IMR-90 (cell line): ENCODE measurements around the gene CCDC184. TPM values are rescaled to one million over a fixed set of nuclear protein-coding genes. Genes with fewer than 3 reads are reported as not detected.
A peak's percentile ranks its signal among the peaks of the same experiment; 100 is the strongest.

ENCODE experiments used
- ATAC-seq: fragments of 200-7000 bp; cut with Tn5 transposase; 2 replicates; pipeline ENCODE4 v1.9.1; 2020; ENCODE audit warnings: low read depth, mild to moderate bottlenecking, moderate library complexity
- Bru-seq: library from RNA; stranded (reverse); fragments of 400-500 nt; gene quantifications from one replicate; lab custom pipeline; 2021; lab: Mats Ljungman, UMichigan
- BruChase-seq, 2 experiments: library from RNA; stranded (reverse); fragments of 400-500 nt; gene quantifications; one replicate each; lab custom pipeline; 2021; lab: Mats Ljungman, UMichigan
- BruUV-seq: library from RNA; stranded (reverse); fragments of 400-500 nt; replicated peaks from 2 replicates; lab custom pipeline; 2021; lab: Mats Ljungman, UMichigan
- CTCF ChIA-PET: fragments of 300-600 bp; formaldehyde crosslinking; extraction: SDS; loops from one replicate; lab custom pipeline; 2021; ENCODE audit warnings: antibody characterized with exemption; lab: Yijun Ruan, JAX
- POLR2A ChIA-PET: fragments of 300-600 bp; sonication (Branson Sonifier 250); formaldehyde crosslinking; loops from one replicate; lab custom pipeline; 2022; ENCODE audit warnings: antibody characterized with exemption; ENCODE audit not compliant: unreplicated experiment; lab: Charles Lee
- DNase-seq: peaks from one replicate; pipeline ENCODE4 v3.0.0; 2013
- H2AFZ ChIP-seq: replicated peaks from 2 replicates; pipeline ENCODE3; 2013; ENCODE audit warnings: low read length, mild to moderate bottlenecking; ENCODE audit not compliant: poor library complexity
- H2AK5ac ChIP-seq: 2 replicates; pipeline ENCODE4 v1.6.1; 2013; ENCODE audit warnings: low read depth, low read length, inconsistent platforms
- H2AK9ac ChIP-seq: replicated peaks from 2 replicates; pipeline ENCODE3; 2013; ENCODE audit warnings: mild to moderate bottlenecking, low read depth, low read length, moderate library complexity; ENCODE audit not compliant: poor library complexity
- H2BK120ac ChIP-seq: 2 replicates; pipeline ENCODE4 v1.6.1; 2013; ENCODE audit warnings: low read depth, low read length, inconsistent platforms
- H2BK15ac ChIP-seq: 3 replicates; pipeline ENCODE4 v1.6.1; 2013; ENCODE audit warnings: low read depth, low read length, inconsistent platforms
- H2BK20ac ChIP-seq: 2 replicates; pipeline ENCODE4 v1.6.1; 2013; ENCODE audit warnings: low read depth, mild to moderate bottlenecking, inconsistent platforms, low read length, moderate library complexity
- H2BK5ac ChIP-seq: 2 replicates; pipeline ENCODE4 v1.6.1; 2013; ENCODE audit warnings: mild to moderate bottlenecking, low read depth, low read length, inconsistent platforms; ENCODE audit not compliant: poor library complexity, severe bottlenecking
- H3K14ac ChIP-seq: replicated peaks from 2 replicates; pipeline ENCODE4 v1.6.1; 2013; ENCODE audit warnings: low read depth, low read length, inconsistent platforms
- H3K18ac ChIP-seq: 2 replicates; pipeline ENCODE4 v1.6.1; 2013; ENCODE audit warnings: low read depth, low read length, control low read depth
- H3K23ac ChIP-seq: 2 replicates; pipeline ENCODE4 v1.6.1; 2013; ENCODE audit warnings: low read depth, low read length, inconsistent platforms
- H3K27ac ChIP-seq: 2 replicates; pipeline ENCODE4 v1.5.1; 2013; ENCODE audit warnings: mild to moderate bottlenecking, control low read depth, low read length; ENCODE audit not compliant: insufficient read depth
- H3K27me3 ChIP-seq: 2 replicates; pipeline ENCODE4 v1.6.1; 2013; ENCODE audit warnings: low read length; ENCODE audit not compliant: control insufficient read depth, insufficient read depth
- H3K36me3 ChIP-seq: 2 replicates; pipeline ENCODE4 v1.6.1; 2013; ENCODE audit warnings: low read length, mixed read lengths; ENCODE audit not compliant: control insufficient read depth, insufficient read depth
- H3K4ac ChIP-seq: 2 replicates; pipeline ENCODE4 v1.6.1; 2013; ENCODE audit warnings: low read depth, low read length, inconsistent platforms
- H3K4me1 ChIP-seq: 2 replicates; pipeline ENCODE4 v1.6.1; 2013; ENCODE audit warnings: low read length, mixed read lengths; ENCODE audit not compliant: control insufficient read depth, insufficient read depth
- H3K4me2 ChIP-seq: 2 replicates; pipeline ENCODE4 v1.6.1; 2013; ENCODE audit warnings: low read depth, mild to moderate bottlenecking, control low read depth, low read length, moderate library complexity
- H3K4me3 ChIP-seq: 2 replicates; pipeline ENCODE4 v1.5.1; 2013; ENCODE audit warnings: low read depth, mild to moderate bottlenecking, control low read depth, low read length, moderate library complexity; ENCODE audit not compliant: insufficient read depth
- H3K56ac ChIP-seq: 2 replicates; pipeline ENCODE4 v1.6.1; 2013; ENCODE audit warnings: low read length, inconsistent platforms; ENCODE audit not compliant: insufficient read depth; ENCODE audit errors: extremely low read depth
- H3K79me1 ChIP-seq, 2 experiments: 2 replicates each; pipeline ENCODE4 v1.6.1; 2013; ENCODE audit warnings: low read length in 2 of 2, inconsistent platforms in 1 of 2, low read depth in 1 of 2
- H3K9ac ChIP-seq: 2 replicates; pipeline ENCODE4 v1.6.1; 2013; ENCODE audit warnings: low read depth, low read length, control low read depth
- H3K9me1 ChIP-seq: 2 replicates; pipeline ENCODE4 v1.6.1; 2013; ENCODE audit warnings: low read length, inconsistent platforms; ENCODE audit not compliant: insufficient read depth
- H3K9me3 ChIP-seq: 2 replicates; pipeline ENCODE4 v1.6.1; 2013; ENCODE audit warnings: low read length; ENCODE audit not compliant: control insufficient read depth, insufficient read depth
- H4K20me1 ChIP-seq: 2 replicates; pipeline ENCODE4 v1.6.1; 2013; ENCODE audit warnings: low read length, inconsistent platforms; ENCODE audit not compliant: insufficient read depth
- H4K5ac ChIP-seq: 2 replicates; pipeline ENCODE4 v1.6.1; 2013; ENCODE audit warnings: mild to moderate bottlenecking, low read depth, low read length, control low read depth
- H4K8ac ChIP-seq, 2 experiments: 2 replicates each; pipeline ENCODE4 v1.6.1; 2013; ENCODE audit warnings: low read depth in 2 of 2, low read length in 2 of 2, control low read depth in 1 of 2, inconsistent platforms in 1 of 2
- H4K91ac ChIP-seq: 2 replicates; pipeline ENCODE4 v1.6.1; 2013; ENCODE audit warnings: low read depth, low read length, inconsistent platforms; ENCODE audit not compliant: insufficient read depth
- CTCF ChIP-seq: conservative IDR thresholded peaks from 2 replicates; pipeline ENCODE4 v1.5.1; 2012; ENCODE audit warnings: mild to moderate bottlenecking, low read depth, low read length, improper control_type of control experiment
- MAZ ChIP-seq: IDR thresholded peaks from 2 replicates; pipeline ENCODE4 v1.6.1; 2012; ENCODE audit warnings: low read depth, mild to moderate bottlenecking, low read length, improper control_type of control experiment, moderate library complexity, borderline replicate concordance
- POLR2A ChIP-seq: IDR thresholded peaks from 2 replicates; pipeline ENCODE4 v1.6.1; 2012; ENCODE audit warnings: mild to moderate bottlenecking, low read depth, low read length
- WGBS, 2 experiments: methylation state at CpG; one replicate each; pipeline versions ENCODE4 v1.1.5 to v1.1.7; 2013; ENCODE audit warnings: missing lambda C conversion rate in 2 of 2; ENCODE audit not compliant: insufficient read length in 1 of 2; ENCODE audit errors: extremely low coverage in 2 of 2; 5-methylcytosine and 5-hydroxymethylcytosine counted together
- dilution Hi-C: fragments of 300-500 bp; cut with HindIII; formaldehyde crosslinking; loops from one replicate; pipeline ENCODE4 v1.14.3; 2018; ENCODE audit warnings: low sequenced_read_pairs; ENCODE audit not compliant: unreplicated experiment
- in situ Hi-C: fragments of 300-500 bp; cut with MboI; formaldehyde crosslinking; loops from 3 replicates; pipeline ENCODE4 v1.14.3; 2019; ENCODE audit warnings: low sequenced_read_pairs, inconsistent platforms, mixed read lengths
- intact Hi-C: fragments of 100-400 bp; cut with micrococcal nuclease; formaldehyde crosslinking; loops from 2 replicates; pipeline ENCODE4 v1.10.0; 2022
- long read RNA-seq: library from polyadenylated mRNA; unstranded; transcript quantifications from one replicate; pipeline ENCODE4 v2.0.0, GENCODE V29; 2021; ENCODE audit not compliant: unreplicated experiment
- polyA plus RNA-seq, 3 experiments: library from polyadenylated mRNA; depleted of rRNA; stranded (reverse); fragments of >200 nt; gene quantifications; 2 replicates each; pipeline ENCODE4 v1.2.3, GENCODE V29; 2012; ENCODE audit warnings: low replicate concordance in 1 of 3
- total RNA-seq: library from RNA; depleted of rRNA; stranded (reverse); fragments of >200 nt; gene quantifications from 2 replicates; pipeline ENCODE4 v1.2.3, GENCODE V29; 2012; rRNA removed

Gene CCDC184
- total RNA-seq = under 0.01 and 0.18 TPM in 2 replicates
- 0.22 TPM in 2 replicates for polyA plus RNA-seq (2012; rRNA removed)
- polyA plus RNA-seq (2012; cell fraction: cytosol; rRNA removed) = 0.31 and 0.70 TPM in 2 replicates
- 0.17 and 0.32 TPM in 2 replicates for polyA plus RNA-seq (2012; cell fraction: nucleus; rRNA removed; ENCODE audit: low replicate concordance)
- percentile 17 among the genes with signal in this experiment for Bru-seq, nascent RNA
- not detected for BruChase-seq, experiment 1, labeled RNA remaining after a 6-hour chase
- percentile 22 among the genes with signal in this experiment for BruChase-seq, experiment 2, labeled RNA remaining after a 2-hour chase
- long read RNA-seq, partial matches to known transcripts = 0 of 1 reads
- long read RNA-seq, other reads (novel, unspliced or antisense) = 0 of 1 reads

GRCh38 chr12:48183091-48183875 is at the start of gene CCDC184:
Gene CCDC184 (plus strand): TSS chr12:48183644. CDS start chr12:48184123, 479 bp downstream.
- TF ChIP-seq CTCF (peak; percentile 37), MAZ (peak; percentile 24; the same call in 1 of the 2 replicates), POLR2A (no peak)
- no TSS peak for BruUV-seq
- H4K20me1 ChIP-seq = no peaks in the 10 kb centered on the region
- peak within 1 kb of the TSS; percentile 56 for H2AK9ac ChIP-seq
- peak within 1 kb of the TSS; percentile 89 for H2AFZ ChIP-seq
- POLR2A ChIA-PET = no interaction called here
- intact Hi-C loops = no loop called here
- no peak within 1 kb of the TSS for H4K91ac ChIP-seq
- CTCF ChIA-PET = interaction anchor here (0.9 to 1.3 kb wide), 6 partner anchors 9 to 90 kb away, joined by 3 to 7 read pairs (median 4); partner anchors contain the start of gene ASB8
- no peak within 1 kb of the TSS for H3K18ac ChIP-seq
- H3K79me1 ChIP-seq = no peaks in the 10 kb centered on the region
- 0 out of 2 replicates have a peak within 1 kb of the TSS, but pooled peaks have one; percentile 8 for H3K56ac ChIP-seq
- peak within 1 kb of the TSS; percentile 2; the same call in 1 of the 2 replicates for H3K27ac ChIP-seq
- H3K4ac ChIP-seq = no peak within 1 kb of the TSS
- H3K4me1 ChIP-seq = peaks cover 3% of the 10 kb centered on the region; the same call in 1 of the 2 replicates
- dilution Hi-C loops = no loop called here
- peak within 1 kb of the TSS; percentile 89 for H3K4me2 ChIP-seq
- no peak within 1 kb of the TSS; the same call in 1 of the 2 replicates for H3K23ac ChIP-seq
- whole genome bisulfite sequencing, 2 experiments = 3% methylated on average over 11 of the region's 61 CpGs; no CpG with 5 or more reads in 1 of the 2 experiments
- no peaks in the 10 kb centered on the region for H3K36me3 ChIP-seq
- peak; percentile 73 for DNase-seq
- no peaks in the 10 kb centered on the region; the same call in 1 of the 2 replicates for H3K9me1 ChIP-seq
- H2BK20ac ChIP-seq = no peak within 1 kb of the TSS
- in situ Hi-C loops = no loop called here
- H4K5ac ChIP-seq = no peak within 1 kb of the TSS
- peak; percentile 86 for ATAC-seq
- no peak within 1 kb of the TSS for H2BK5ac ChIP-seq
- H3K27me3 ChIP-seq = peaks cover 61% of the 10 kb centered on the region
- no peak within 1 kb of the TSS for H2BK120ac ChIP-seq
- H3K9ac ChIP-seq = peak within 1 kb of the TSS; percentile 41
- H2AK5ac ChIP-seq = no peak within 1 kb of the TSS; the same call in 1 of the 2 replicates
- H2BK15ac ChIP-seq = no peak within 1 kb of the TSS; the same call in 2 of the 3 replicates
- H3K9me3 ChIP-seq = no peaks in the 10 kb centered on the region
- H4K8ac ChIP-seq = peak within 1 kb of the TSS; percentile 50 to 64; a peak in 2 of 4 replicates
- H3K14ac ChIP-seq = peak within 1 kb of the TSS; percentile 1; the same call in 1 of the 2 replicates
- H3K4me3 ChIP-seq = peak within 1 kb of the TSS; percentile 51
